GM23338 (cell line): ENCODE results near the gene SLC2A6. TPM values are rescaled to one million over a fixed set of nuclear protein-coding genes. Genes with fewer than 3 reads are reported as not detected.

ENCODE experiments used
- ATAC-seq: fragments of 200-7000 bp; cut with Tn5 transposase; 3 replicates; pipeline ENCODE4 v1.9.1; 2020
- DNase-seq: peaks from one replicate; pipeline ENCODE4 v3.0.0-alpha.2; 2015; ENCODE audit warnings: low spot score
- H2AFZ ChIP-seq: fragments of 200-600 bp; sonication (generic); 2 replicates; pipeline ENCODE4 v1.8.0; 2016; ENCODE audit warnings: antibody characterized with exemption, mild to moderate bottlenecking, moderate library complexity
- H3F3A ChIP-seq: fragments of 200-600 bp; sonication (generic); replicated peaks from 2 replicates; pipeline ENCODE4 v1.8.0; 2017; ENCODE audit warnings: antibody characterized with exemption, mixed run types, low read depth
- H3K27ac ChIP-seq: fragments of 200-600 bp; sonication (generic); 2 replicates; pipeline ENCODE4 v1.6.1; 2016; ENCODE audit warnings: low read depth
- H3K27me3 ChIP-seq: fragments of 200-600 bp; sonication (generic); 2 replicates; pipeline ENCODE4 v1.8.0; 2016; ENCODE audit warnings: mild to moderate bottlenecking, mixed run types, moderate library complexity; ENCODE audit not compliant: insufficient read depth
- H3K36me3 ChIP-seq: fragments of 200-600 bp; sonication (generic); 2 replicates; pipeline ENCODE4 v1.8.0; 2016; ENCODE audit warnings: mild to moderate bottlenecking; ENCODE audit not compliant: insufficient read depth
- H3K4me1 ChIP-seq: fragments of 200-600 bp; sonication (generic); 2 replicates; pipeline ENCODE4 v1.8.0; 2016; ENCODE audit warnings: mild to moderate bottlenecking, moderate library complexity; ENCODE audit not compliant: insufficient read depth
- H3K4me2 ChIP-seq: fragments of 200-600 bp; sonication (generic); 2 replicates; pipeline ENCODE4 v1.7.1; 2017; ENCODE audit warnings: mixed run types
- H3K4me3 ChIP-seq: fragments of 200-600 bp; sonication (generic); 2 replicates; pipeline ENCODE4 v1.6.1; 2016; ENCODE audit warnings: mixed run types
- H3K79me2 ChIP-seq: fragments of 200-600 bp; sonication (generic); replicated peaks from 2 replicates; pipeline ENCODE4 v1.8.0; 2017; ENCODE audit warnings: mild to moderate bottlenecking; ENCODE audit not compliant: insufficient read depth
- H3K9me2 ChIP-seq: fragments of 200-600 bp; sonication (generic); 2 replicates; pipeline ENCODE4 v1.8.0; 2017; ENCODE audit not compliant: insufficient read depth
- H4K20me1 ChIP-seq: fragments of 200-600 bp; sonication (generic); replicated peaks from 2 replicates; pipeline ENCODE4 v1.8.0; 2017; ENCODE audit warnings: mild to moderate bottlenecking; ENCODE audit not compliant: insufficient read depth
- H3K27ac Mint-ChIP-seq: 2 replicates; pipeline ENCODE4 v1.8.0; 2020; ENCODE audit warnings: inconsistent platforms, mild to moderate bottlenecking, moderate library complexity, mixed read lengths
- H3K27me3 Mint-ChIP-seq: 3 replicates; pipeline ENCODE4 v1.8.0; 2022; ENCODE audit warnings: low read depth, mild to moderate bottlenecking, moderate library complexity, mixed read lengths, inconsistent platforms; ENCODE audit not compliant: insufficient read depth, poor library complexity
- H3K36me3 Mint-ChIP-seq: 3 replicates; pipeline ENCODE4 v1.8.0; 2021; ENCODE audit warnings: low read depth, mild to moderate bottlenecking, inconsistent platforms, moderate library complexity, mixed read lengths
- H3K4me1 Mint-ChIP-seq: 3 replicates; pipeline ENCODE4 v1.8.0; 2020; ENCODE audit warnings: mild to moderate bottlenecking, inconsistent platforms, mixed read lengths
- H3K4me3 Mint-ChIP-seq: 3 replicates; pipeline ENCODE4 v1.8.0; 2021; ENCODE audit warnings: moderate library complexity, mild to moderate bottlenecking, inconsistent platforms, mixed read lengths
- H3K9me3 Mint-ChIP-seq: 3 replicates; pipeline ENCODE4 v1.8.0; 2020; ENCODE audit warnings: moderate library complexity, mild to moderate bottlenecking, inconsistent platforms, mixed read lengths
- CTCF ChIP-seq, 2 experiments: fragments of 200-600 bp in 1 of 2; sonication (generic) in 1 of 2; conservative IDR thresholded peaks; 2 replicates each; pipeline versions ENCODE4 v1.5.1 to v1.6.1; 2016 to 2017; ENCODE audit warnings: antibody characterized with exemption in 2 of 2, low read depth in 2 of 2, mild to moderate bottlenecking in 2 of 2, moderate library complexity in 1 of 2
- ETS1 ChIP-seq: IDR thresholded peaks from 2 replicates; pipeline ENCODE4 v1.6.1; 2016; ENCODE audit warnings: antibody characterized with exemption
- EZH2phosphoT487 ChIP-seq: fragments of 200-600 bp; sonication (generic); IDR thresholded peaks from one replicate; pipeline ENCODE4 v1.8.1; 2018; ENCODE audit warnings: antibody characterized with exemption; ENCODE audit not compliant: unreplicated experiment
- ZNF462 ChIP-seq: fragments of 250-450 bp; sonication (Bioruptor Pico); IDR thresholded peaks from 2 replicates; pipeline ENCODE4 v1.5.0; 2020; ENCODE audit warnings: mild to moderate bottlenecking, moderate library complexity
- polyA plus RNA-seq: library from polyadenylated mRNA; unstranded; fragments of >200 nt; fragmentation: Nextera tagmentation; extraction: Ambion mirVana; gene quantifications from 2 replicates; pipeline ENCODE4 v1.2.1, GENCODE V29; 2016
- total RNA-seq: library from RNA; depleted of rRNA; stranded (reverse); fragments of >200 nt; shearing (Covaris generic); gene quantifications from 2 replicates; pipeline ENCODE4 v1.2.3, GENCODE V29; 2014

Gene SLC2A6
- total and polyA plus RNA-seq, 2 experiments from 2014 or later: 17.5 to 39.3 TPM

- H4K20me1 ChIP-seq: no peaks in the 10 kb centered on the region
- Mint-ChIP-seq H3K36me3 (no peaks in the 10 kb centered on the region), H3K27me3 (peaks cover 9% of the 10 kb centered on the region), H3K4me1 (no peaks in the 10 kb centered on the region), H3K27ac (no peak overlapping the region), H3K4me3 (no peak overlapping the region), H3K9me3 (no peaks in the 10 kb centered on the region; the same call in 2 of the 3 replicates)
- ATAC-seq (no peak), DNase-seq (no peak)
- H3K9me2 ChIP-seq: no peaks in the 10 kb centered on the region
- H3K4me1 ChIP-seq: no peaks in the 10 kb centered on the region
- H3K27me3 ChIP-seq: no peaks in the 10 kb centered on the region
- peaks cover 2% of the 10 kb centered on the region; the same call in 1 of the 2 replicates for H3F3A ChIP-seq
- no peaks in the 10 kb centered on the region for H3K36me3 ChIP-seq
- H2AFZ ChIP-seq: no peak overlapping the region
- no peak overlapping the region for H3K27ac ChIP-seq
- TF ChIP-seq ZNF462 (CRISPR knock-in tag) (no peak), EZH2phosphoT487 (no peak)
- H3K4me2 ChIP-seq: no peak overlapping the region
- H3K79me2 ChIP-seq: no peaks in the 10 kb centered on the region
- H3K4me3 ChIP-seq: no peak overlapping the region
Observed at GRCh38 chr9:133490201-133490681, 11.3 kb upstream of the SLC2A6 start.

- no peaks in the 10 kb centered on the region for H3K4me1 Mint-ChIP-seq
- Histone ChIP-seq H3K4me3 (no peak overlapping the region), H3K9me2 (no peaks in the 10 kb centered on the region), H3K4me2 (no peak overlapping the region), H3K4me1 (no peaks in the 10 kb centered on the region; the same call in 1 of the 2 replicates), H3K36me3 (no peaks in the 10 kb centered on the region), H2AFZ (no peak overlapping the region), H3K27ac (no peak overlapping the region), H3K79me2 (no peaks in the 10 kb centered on the region), H3K27me3 (no peaks in the 10 kb centered on the region), H3F3A (0 out of 2 replicates have a peak, but pooled peaks cover 2% of the 10 kb centered on the region), H4K20me1 (no peaks in the 10 kb centered on the region)
- ATAC-seq (no peak), DNase-seq (no peak)
- H3K4me3 Mint-ChIP-seq: no peak overlapping the region
- TF ChIP-seq CTCF (conservative IDR thresholded peaks at IDR 0.05; ENCODE audit: low read depth in 2 of 2): no peak
- no peak for TF ChIP-seq ETS1
- H3K9me3 Mint-ChIP-seq: no peaks in the 10 kb centered on the region; the same call in 2 of the 3 replicates
- H3K36me3 Mint-ChIP-seq: no peaks in the 10 kb centered on the region
- peaks cover 9% of the 10 kb centered on the region for H3K27me3 Mint-ChIP-seq
- no peak overlapping the region for H3K27ac Mint-ChIP-seq
Observed at GRCh38 chr9:133489253-133490190, 10.6 kb upstream of the SLC2A6 start.
